ENCODE data around the gene NBAS.

- TF ChIP-seq EZH2 (IDR thresholded peaks at IDR 0.05; ENCODE audit: insufficient read depth, poor library complexity, severe bottlenecking), result no peak
- TF ChIP-seq EZH2phosphoT487 (IDR thresholded peaks at IDR 0.05; ENCODE audit: insufficient read depth, low read depth), result no peak
Observed at GRCh38 chr2:15212249-15212648, 348.9 kb downstream of the NBAS start.

All from GM23248 (cell line).